ENCODE measurements around the gene NYAP2.

NYAP2 gene

DNA sequence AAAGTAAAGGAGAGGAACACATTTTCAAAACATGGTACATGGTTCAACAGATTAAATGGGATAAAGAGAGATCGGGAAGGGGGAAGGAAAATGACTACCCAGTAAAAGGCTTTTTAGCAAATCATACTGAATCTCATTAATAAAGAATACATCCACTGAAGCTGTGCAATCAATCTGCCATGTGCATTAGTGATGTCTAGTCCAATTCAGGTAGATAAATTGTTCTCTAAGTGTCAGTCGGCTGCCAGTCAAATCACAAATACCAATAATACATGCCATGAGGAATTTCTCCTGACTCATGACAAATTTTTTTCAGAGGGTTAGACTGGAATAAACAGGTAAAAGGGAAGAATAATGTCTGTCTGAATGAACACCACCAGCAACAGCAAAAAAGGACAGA, 22.6 kb downstream of the NYAP2 start:
- H3K4me3 ChIP-seq, result no peak overlapping the region

DNA sequence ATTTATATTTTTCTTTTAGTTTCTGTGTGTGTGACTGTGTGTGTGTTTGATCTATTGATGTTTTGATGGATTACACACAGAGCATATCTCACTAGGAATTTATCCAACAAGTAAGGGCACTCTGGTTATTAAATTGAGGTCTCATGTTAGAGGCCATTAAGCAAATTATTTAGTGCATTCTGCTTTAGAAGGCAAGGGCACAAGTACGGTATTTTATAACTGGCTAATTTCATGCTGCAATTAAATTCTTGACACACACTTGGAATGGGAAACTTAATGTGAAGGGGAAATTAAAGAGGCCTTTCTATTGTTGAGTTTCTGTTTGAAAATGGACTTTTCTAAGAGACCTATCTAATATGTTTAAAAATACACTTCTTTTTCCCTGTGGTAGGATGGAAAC, 25.8 kb downstream of the NYAP2 start:
- Histone ChIP-seq H3K27ac (no peak overlapping the region), H3K4me3 (no peak overlapping the region)

More for the DNA sequence above, 22.6 kb downstream of the NYAP2 start:
- H3K27ac ChIP-seq, result no peak overlapping the region

- Histone ChIP-seq H3K27ac (no peak overlapping the region), H3K4me3 (no peak overlapping the region)
Measured at GRCh38 chr2:225428360-225428759, 28.9 kb downstream of the NYAP2 start.

- H3K27ac ChIP-seq, result no peak overlapping the region
- H3K4me3 ChIP-seq, result no peak overlapping the region
Measured at GRCh38 chr2:225429717-225430116, 30.2 kb downstream of the NYAP2 start.

DNA sequence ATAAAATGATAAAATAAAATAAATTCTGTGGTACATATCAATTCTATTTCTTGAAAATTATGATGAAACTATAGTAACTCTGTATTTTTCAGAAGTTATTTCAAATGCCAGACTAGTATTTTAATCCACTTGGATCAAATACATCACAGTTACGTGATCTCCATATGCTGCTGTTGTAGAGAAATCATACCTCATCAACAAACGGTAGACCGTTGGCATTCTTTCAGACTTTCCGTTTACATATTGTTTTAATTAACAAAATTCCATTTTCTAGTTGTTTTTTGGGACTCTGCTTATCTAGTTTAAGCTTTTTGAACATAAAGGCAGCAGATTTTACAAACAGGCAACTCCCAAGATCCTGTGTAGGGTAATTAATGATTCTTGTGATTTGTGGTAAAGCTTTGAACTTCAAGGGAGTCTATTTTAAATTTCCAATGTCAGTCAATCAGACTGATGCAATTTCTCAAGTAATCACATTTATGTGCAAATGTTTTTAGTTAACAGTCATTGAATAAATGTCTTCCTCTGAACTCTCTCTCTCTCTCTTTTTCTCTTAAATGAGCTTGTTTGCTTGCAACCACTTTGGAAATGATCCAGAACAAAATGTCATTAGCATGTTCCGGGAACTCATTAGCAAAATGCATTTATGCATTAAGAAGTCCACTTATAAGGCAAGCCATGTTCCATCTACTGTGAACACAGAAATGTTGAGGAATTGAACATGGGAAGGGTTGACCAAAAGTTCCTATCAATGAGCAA, 31.8 kb downstream of the NYAP2 start:
- no peak overlapping the region for H3K27ac ChIP-seq
- H3K4me3 ChIP-seq, result no peak overlapping the region

- Histone ChIP-seq H3K4me3 (no peak overlapping the region), H3K27ac (no peak overlapping the region)
Measured at GRCh38 chr2:225434014-225434413, 34.5 kb downstream of the NYAP2 start.

DNA sequence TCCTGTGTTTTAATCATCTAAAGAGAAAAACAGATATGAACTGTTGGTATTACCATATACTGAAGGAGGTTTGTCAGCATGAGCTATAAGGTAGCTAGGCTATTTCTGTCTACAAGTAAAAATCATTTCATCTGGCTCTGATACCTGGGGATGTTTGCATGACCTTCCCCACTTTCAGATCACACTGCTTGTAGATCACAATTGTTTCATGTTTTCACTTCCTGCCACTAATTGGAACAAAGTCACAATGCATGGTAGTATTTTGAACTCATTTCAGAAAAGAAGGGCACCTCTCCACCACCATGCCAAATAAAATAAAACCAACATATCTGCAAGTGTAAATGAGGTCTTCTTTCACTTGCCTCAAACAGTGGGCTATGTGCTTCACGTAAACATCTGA, 37.8 kb downstream of the NYAP2 start:
- H3K4me3 ChIP-seq, result no peak overlapping the region
- no peak overlapping the region for H3K27ac ChIP-seq

- Histone ChIP-seq H3K27ac (no peak overlapping the region), H3K4me3 (no peak overlapping the region)
Measured at GRCh38 chr2:225438248-225438647, 38.7 kb downstream of the NYAP2 start.

DNA sequence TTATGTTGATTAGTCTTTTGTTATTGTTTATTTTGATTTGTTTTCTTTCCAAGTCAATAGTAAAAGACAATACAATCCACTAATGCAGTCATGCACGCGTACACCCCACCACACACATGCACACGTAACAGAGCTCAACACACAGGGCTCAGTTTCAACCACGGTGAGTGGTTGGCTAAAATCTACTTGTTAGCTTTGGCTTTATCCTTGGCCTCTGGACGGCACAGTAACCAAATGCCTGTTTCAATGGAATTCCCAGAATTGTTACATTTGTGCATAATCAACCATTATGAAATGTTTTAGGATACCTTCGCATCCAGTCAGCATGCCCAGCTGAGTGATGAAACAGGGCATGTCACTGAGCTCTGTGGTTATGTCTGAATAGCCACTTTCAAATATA, 53.2 kb downstream of the NYAP2 start:
- no peak overlapping the region for H3K27ac ChIP-seq
- no peak overlapping the region for H3K4me3 ChIP-seq

GRCh38 chr2:225454412-225454811, 54.9 kb downstream of the NYAP2 start:
- Histone ChIP-seq H3K27ac (no peak overlapping the region), H3K4me3 (no peak overlapping the region)

DNA sequence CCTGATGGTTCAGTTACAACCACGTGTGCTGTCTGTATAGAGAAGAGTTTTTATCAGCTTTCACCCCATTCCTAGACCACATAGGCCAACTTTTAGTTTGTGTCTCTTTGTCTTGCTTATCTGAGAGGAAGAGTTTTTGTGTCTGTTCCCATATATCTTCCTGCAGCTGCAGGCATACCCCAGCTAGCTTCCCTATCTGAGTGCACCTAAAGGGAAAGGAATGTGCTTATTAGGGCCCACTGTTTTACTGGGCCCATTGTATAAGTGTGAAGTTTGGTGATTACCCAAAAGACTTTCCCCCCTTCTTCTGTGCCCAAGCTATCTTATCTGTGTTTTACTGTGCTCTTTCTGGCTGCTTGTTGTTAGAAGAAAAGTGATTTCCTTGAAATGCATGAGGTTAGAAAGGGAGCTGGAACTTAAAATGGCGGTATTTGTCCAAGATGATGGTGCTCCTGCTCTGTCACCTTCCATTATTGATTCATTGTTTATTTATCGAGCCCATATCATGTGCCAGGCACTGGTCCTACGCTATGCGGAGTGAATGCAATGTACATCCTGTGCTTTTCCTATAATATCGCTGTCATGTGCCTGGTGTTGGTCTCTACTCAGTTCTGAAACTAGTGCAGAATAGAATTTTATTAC, 57.2 kb downstream of the NYAP2 start:
- no peak overlapping the region for H3K27ac ChIP-seq

GRCh38 chr2:225457482-225457881, 58.0 kb downstream of the NYAP2 start:
- no peak overlapping the region for H3K27ac ChIP-seq

More for the DNA sequence above, 57.2 kb downstream of the NYAP2 start:
- H3K4me3 ChIP-seq, result no peak overlapping the region

DNA sequence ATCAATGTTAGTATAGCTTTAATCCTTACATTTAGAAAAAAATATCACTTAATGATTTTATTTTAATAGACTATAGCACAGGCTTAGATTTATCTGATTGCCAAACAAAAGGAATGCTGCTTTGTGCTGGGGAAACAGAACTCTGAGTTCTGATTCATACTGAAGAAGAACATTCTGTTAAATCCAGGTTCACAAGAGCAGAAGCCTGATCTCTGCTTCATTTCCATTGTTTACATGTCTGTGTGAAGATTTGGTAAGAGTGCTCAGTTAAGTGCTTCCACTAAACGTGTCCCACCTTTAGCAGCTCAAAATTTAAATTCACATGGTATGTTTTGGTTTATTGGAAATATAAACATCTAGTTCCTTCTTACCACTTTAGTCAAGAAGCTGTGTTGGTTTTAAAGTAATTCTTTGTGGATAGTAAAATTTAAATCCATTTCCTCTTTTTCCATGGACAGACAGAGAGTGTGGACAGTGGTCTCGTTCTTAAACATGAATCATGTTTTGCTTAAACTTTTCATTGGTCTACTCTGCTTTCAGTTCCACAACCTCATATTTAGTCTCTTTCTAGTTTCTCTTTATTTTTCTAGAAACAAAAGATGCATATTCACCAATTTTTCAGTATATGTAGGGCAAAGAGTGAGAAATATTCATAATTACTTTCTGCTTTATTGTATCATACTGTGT, 59.1 kb downstream of the NYAP2 start:
- no peak overlapping the region for H3K27ac ChIP-seq
- no peak overlapping the region for H3K4me3 ChIP-seq

More at GRCh38 chr2:225457482-225457881, 58.0 kb downstream of the NYAP2 start:
- H3K4me3 ChIP-seq, result no peak overlapping the region

GRCh38 chr2:225462417-225462816, 62.9 kb downstream of the NYAP2 start:
- Histone ChIP-seq H3K27ac (no peak overlapping the region), H3K4me3 (no peak overlapping the region)

DNA sequence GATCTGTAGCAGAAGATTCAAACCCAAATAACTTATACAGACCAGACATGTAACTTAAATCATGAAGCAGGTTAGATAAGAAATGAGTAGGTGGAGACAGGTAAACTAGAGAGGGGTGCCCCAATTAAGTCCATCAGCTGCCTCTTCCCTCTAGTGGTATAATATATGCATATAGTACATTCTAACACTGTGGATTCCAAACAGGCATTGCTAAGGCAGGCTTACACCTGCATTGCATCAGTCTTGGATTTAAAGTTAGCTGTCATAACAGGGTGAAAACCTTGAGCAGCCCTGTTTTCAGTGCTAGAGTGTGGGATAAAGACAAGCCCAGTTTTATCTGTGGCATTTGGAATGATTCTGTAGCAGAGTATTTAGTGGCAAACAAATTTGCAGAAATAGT, 63.4 kb downstream of the NYAP2 start:
- Histone ChIP-seq H3K27ac (no peak overlapping the region), H3K4me3 (no peak overlapping the region)

DNA sequence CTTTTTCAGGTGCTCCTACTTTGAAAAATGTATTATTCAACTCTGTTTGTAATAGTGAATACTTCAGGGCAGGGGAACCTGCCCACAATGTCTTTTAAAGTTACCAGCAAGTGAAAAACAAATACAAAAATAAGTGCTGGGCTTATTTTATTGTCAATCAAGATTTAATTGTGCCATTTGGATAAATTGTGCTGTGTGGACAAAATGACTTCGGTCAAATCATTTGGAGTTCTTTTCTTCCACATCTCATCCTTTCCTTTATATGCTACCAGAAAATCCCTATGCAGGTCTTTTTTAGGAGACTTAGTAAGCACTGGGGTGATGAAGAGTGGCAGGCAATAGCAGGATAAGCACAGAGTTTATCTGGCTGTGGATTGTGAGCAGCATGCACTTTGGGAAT, 63.9 kb downstream of the NYAP2 start:
- Histone ChIP-seq H3K27ac (no peak overlapping the region), H3K4me3 (no peak overlapping the region)

- Histone ChIP-seq H3K27ac (peak overlapping the region in 1 of 21 experiments; percentile 25), H3K4me3 (peak overlapping the region in 1 of 7 experiments; percentile 11)
Measured at GRCh38 chr2:225464346-225465025, 65.0 kb downstream of the NYAP2 start.

- no peak overlapping the region for H3K4me3 ChIP-seq
- H3K27ac ChIP-seq, result no peak overlapping the region
Measured at GRCh38 chr2:225465827-225466226, 66.3 kb downstream of the NYAP2 start.

DNA sequence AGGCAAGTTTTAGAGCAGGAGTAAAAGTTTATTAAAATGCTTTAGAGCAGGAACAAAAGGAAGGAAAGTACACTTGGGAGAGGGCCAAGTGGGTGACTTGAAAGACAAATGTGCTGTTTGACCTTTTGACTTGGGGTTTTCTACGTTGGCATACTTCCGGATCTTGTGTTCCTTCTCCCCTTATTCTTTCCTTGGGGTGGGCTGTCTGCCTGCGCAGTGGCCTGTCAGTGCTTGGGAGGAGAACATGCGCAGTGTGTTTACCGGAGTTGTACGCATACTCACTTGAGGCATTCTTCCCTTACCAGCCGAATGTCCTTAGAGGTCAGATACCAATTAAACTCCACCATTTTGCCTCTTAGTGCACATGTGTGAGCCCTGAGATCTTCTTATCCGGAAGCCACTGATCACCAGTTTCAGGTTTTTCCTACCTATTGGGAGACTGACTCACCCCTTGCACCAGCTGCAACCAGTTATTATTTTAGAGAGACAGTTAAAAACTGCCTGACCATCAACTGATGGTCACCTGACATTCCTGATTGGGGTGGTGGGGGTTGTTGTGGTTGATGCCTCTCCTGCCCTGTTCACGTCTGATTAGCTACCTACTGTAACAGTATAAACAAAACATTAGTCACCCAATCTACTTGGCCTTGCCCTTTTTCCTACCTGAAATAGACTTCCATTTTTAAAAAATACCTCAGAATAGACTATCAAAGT, 67.5 kb downstream of the NYAP2 start:
- no peak overlapping the region for H3K27ac ChIP-seq
- no peak overlapping the region for H3K4me3 ChIP-seq

- no peak overlapping the region for H3K27ac ChIP-seq
- no peak overlapping the region for H3K4me3 ChIP-seq
Measured at GRCh38 chr2:225468131-225468530, 68.6 kb downstream of the NYAP2 start.
